Measurements from ENCODE around the gene DMRTA1.
"Not testable (repeated sequence)": the region's sequence is repeated elsewhere in the genome, so short reads cannot be mapped to it uniquely, and the experiment has no call there.

The DMRTA1 gene

DNA sequence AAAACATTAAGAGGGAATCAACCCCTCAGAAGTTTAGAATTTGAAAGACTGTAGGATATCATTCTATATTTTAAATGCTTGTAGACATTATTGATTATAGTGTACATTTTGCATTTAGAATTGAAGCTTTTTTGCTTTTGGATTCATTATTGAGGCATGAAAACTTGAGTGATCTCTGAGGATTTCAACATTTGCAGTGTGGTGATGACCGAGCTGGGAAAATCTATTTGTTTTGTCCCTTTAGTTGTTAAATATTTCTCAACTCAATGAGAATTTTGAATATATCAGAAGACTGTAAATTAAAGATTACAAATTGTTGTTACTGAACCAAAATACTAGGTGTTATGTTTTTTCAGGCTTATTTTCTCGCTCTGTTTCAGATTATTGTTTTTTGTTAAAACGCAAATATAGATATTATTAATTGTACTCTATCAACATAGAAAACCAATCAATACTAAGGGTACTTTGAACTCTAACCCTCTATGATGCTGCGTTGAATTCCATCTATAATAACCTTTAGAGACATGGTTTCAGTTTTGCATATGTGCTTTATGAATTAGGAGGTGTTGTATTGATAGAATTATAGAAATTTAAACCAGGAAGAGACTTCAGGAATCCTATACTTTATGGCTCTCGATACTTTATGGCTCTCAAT lies 19.3 kb upstream of the DMRTA1 start:
- DNase-seq (ENCODE audit: low read depth in 1 of 2, low spot score in 1 of 2) = no peak
- H3K4me3 ChIP-seq (replicated peaks; ENCODE audit: insufficient read depth, low read length) = no peak overlapping the region
- H3K27me3 ChIP-seq (ENCODE audit: insufficient read depth, poor library complexity, severe bottlenecking) = no peaks in the 10 kb centered on the region
- no peak overlapping the region for H3K27ac ChIP-seq (replicated peaks)
- TF ChIP-seq GABPA (IDR thresholded peaks at IDR 0.05; ENCODE audit: low read depth) (no peak), SPI1 (IDR thresholded peaks at IDR 0.05; ENCODE audit: borderline replicate concordance, low read depth) (no peak)

- no peak for DNase-seq (ENCODE audit: low read depth in 1 of 2, low spot score in 1 of 2)
- H3K27me3 ChIP-seq (ENCODE audit: insufficient read depth, poor library complexity, severe bottlenecking) = no peaks in the 10 kb centered on the region
- no peak for TF ChIP-seq SPI1 (IDR thresholded peaks at IDR 0.05; ENCODE audit: borderline replicate concordance, low read depth)
- TF ChIP-seq, protein P1, sequence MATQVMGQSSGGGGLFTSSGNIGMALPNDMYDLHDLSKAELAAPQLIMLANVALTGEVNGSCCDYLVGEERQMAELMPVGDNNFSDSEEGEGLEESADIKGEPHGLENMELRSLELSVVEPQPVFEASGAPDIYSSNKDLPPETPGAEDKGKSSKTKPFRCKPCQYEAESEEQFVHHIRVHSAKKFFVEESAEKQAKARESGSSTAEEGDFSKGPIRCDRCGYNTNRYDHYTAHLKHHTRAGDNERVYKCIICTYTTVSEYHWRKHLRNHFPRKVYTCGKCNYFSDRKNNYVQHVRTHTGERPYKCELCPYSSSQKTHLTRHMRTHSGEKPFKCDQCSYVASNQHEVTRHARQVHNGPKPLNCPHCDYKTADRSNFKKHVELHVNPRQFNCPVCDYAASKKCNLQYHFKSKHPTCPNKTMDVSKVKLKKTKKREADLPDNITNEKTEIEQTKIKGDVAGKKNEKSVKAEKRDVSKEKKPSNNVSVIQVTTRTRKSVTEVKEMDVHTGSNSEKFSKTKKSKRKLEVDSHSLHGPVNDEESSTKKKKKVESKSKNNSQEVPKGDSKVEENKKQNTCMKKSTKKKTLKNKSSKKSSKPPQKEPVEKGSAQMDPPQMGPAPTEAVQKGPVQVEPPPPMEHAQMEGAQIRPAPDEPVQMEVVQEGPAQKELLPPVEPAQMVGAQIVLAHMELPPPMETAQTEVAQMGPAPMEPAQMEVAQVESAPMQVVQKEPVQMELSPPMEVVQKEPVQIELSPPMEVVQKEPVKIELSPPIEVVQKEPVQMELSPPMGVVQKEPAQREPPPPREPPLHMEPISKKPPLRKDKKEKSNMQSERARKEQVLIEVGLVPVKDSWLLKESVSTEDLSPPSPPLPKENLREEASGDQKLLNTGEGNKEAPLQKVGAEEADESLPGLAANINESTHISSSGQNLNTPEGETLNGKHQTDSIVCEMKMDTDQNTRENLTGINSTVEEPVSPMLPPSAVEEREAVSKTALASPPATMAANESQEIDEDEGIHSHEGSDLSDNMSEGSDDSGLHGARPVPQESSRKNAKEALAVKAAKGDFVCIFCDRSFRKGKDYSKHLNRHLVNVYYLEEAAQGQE (IDR thresholded peaks at IDR 0.05; ENCODE audit: insufficient replicate concordance, low read depth) = no peak
- TF ChIP-seq POLR2AphosphoS5 (IDR thresholded peaks at IDR 0.05; ENCODE audit: low read depth) = no peak
- TF ChIP-seq, protein P2, sequence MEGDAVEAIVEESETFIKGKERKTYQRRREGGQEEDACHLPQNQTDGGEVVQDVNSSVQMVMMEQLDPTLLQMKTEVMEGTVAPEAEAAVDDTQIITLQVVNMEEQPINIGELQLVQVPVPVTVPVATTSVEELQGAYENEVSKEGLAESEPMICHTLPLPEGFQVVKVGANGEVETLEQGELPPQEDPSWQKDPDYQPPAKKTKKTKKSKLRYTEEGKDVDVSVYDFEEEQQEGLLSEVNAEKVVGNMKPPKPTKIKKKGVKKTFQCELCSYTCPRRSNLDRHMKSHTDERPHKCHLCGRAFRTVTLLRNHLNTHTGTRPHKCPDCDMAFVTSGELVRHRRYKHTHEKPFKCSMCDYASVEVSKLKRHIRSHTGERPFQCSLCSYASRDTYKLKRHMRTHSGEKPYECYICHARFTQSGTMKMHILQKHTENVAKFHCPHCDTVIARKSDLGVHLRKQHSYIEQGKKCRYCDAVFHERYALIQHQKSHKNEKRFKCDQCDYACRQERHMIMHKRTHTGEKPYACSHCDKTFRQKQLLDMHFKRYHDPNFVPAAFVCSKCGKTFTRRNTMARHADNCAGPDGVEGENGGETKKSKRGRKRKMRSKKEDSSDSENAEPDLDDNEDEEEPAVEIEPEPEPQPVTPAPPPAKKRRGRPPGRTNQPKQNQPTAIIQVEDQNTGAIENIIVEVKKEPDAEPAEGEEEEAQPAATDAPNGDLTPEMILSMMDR (IDR thresholded peaks at IDR 0.05; ENCODE audit: insufficient read depth, low read length) = no peak
- no peak for TF ChIP-seq GABPA (IDR thresholded peaks at IDR 0.05; ENCODE audit: low read depth)
- H3K27ac ChIP-seq (replicated peaks) = no peak overlapping the region
- no peak overlapping the region for H3K4me3 ChIP-seq (replicated peaks; ENCODE audit: insufficient read depth, low read length)
Observed at GRCh38 chr9:22433691-22434090, 12.9 kb upstream of the DMRTA1 start.

DNA sequence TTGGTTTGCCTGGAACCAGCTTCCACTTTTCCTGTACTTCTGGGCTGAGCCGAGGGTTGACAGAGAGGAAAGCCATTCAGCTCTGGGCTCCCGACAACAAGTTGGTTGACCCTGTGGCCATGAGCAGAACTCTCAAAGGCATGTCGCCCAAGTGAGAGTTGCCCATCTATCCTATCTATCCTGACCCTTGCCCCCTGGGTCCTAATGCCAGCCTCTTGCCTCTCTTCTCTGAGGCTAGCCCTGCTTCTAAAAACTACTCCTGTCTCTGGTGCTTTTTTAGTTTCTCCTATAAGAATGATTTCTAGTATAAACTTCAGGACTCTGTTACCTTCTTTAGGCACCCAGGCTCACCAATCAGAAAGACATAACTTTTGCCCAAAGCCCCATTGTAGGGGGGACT lies 11.4 kb upstream of the DMRTA1 start:
- not testable (repeated sequence) for H3K4me3 ChIP-seq (replicated peaks; ENCODE audit: insufficient read depth, low read length); H3K27ac ChIP-seq (replicated peaks); H3K27me3 ChIP-seq (ENCODE audit: insufficient read depth, poor library complexity, severe bottlenecking); DNase-seq (ENCODE audit: low read depth in 1 of 2, low spot score in 1 of 2)

DNA sequence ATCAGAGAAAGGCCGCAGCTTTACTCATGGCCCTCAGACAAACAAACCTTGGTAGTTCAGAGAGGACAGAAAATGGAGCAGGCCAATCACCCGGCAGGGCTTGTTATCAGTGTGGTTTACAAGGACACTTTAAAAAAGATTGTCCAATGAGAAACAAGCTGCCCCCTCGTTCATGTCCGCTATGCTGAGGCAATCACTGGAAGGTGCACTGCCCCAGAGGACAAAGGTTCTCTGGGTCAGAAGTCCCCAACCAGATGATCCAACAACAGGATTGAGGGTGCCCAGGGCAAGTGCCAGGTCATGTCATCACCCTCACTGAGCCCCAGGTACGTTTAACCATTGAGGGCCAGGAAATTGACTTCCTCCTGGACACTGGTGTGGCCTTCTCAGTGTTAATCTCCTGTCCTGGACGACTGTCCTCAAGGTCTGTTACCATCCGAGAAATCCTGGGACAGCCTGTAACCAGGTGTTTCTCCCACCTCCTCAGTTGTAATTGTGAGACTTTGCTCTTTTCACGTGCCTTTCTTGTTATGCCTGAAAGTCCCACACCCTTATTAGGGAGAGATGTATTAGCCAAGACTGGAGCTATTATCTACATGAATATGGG lies 9.1 kb upstream of the DMRTA1 start:
- not testable (repeated sequence) for H3K27ac ChIP-seq (replicated peaks); H3K4me3 ChIP-seq (replicated peaks; ENCODE audit: insufficient read depth, low read length); H3K27me3 ChIP-seq (ENCODE audit: insufficient read depth, poor library complexity, severe bottlenecking); DNase-seq (ENCODE audit: low read depth in 1 of 2, low spot score in 1 of 2)

GRCh38 chr9:22440841-22441240 lies 5.8 kb upstream of the DMRTA1 start:
- no peak for DNase-seq (ENCODE audit: low read depth in 1 of 2, low spot score in 1 of 2)
- no peaks in the 10 kb centered on the region for H3K27me3 ChIP-seq (ENCODE audit: insufficient read depth, poor library complexity, severe bottlenecking)
- TF ChIP-seq POLR2AphosphoS5 (IDR thresholded peaks at IDR 0.05; ENCODE audit: low read depth) = no peak
- TF ChIP-seq, protein P2 (IDR thresholded peaks at IDR 0.05; ENCODE audit: insufficient read depth, low read length) = no peak
- TF ChIP-seq, protein P1 (IDR thresholded peaks at IDR 0.05; ENCODE audit: insufficient replicate concordance, low read depth) = no peak
- TF ChIP-seq SPI1 (IDR thresholded peaks at IDR 0.05; ENCODE audit: borderline replicate concordance, low read depth) = no peak
- no peak for TF ChIP-seq GABPA (IDR thresholded peaks at IDR 0.05; ENCODE audit: low read depth)
- no peak overlapping the region for H3K27ac ChIP-seq (replicated peaks)
- H3K4me3 ChIP-seq (replicated peaks; ENCODE audit: insufficient read depth, low read length) = no peak overlapping the region

Data from HL-60 (cell line).